Choroid plexus epithelial cell (primary cell): ENCODE data around the gene HS6ST3.
"Not testable (repeated sequence)": the region's sequence is repeated elsewhere in the genome, so short reads cannot be mapped to it uniquely, and the experiment has no call there.

ENCODE experiments used
- DNase-seq: peaks from one replicate; pipeline ENCODE4 v3.0.0-alpha.2; 2010; ENCODE audit warnings: low read depth
- H3K4me3 ChIP-seq: 2 replicates; pipeline ENCODE4 v1.5.1; 2011; ENCODE audit warnings: low read depth, mild to moderate bottlenecking, control low read depth, low read length, moderate library complexity
- CTCF ChIP-seq: conservative IDR thresholded peaks from 2 replicates; pipeline ENCODE4 v1.5.1; 2011; ENCODE audit warnings: low read depth, mild to moderate bottlenecking, control low read depth, inconsistent platforms, low read length, moderate library complexity

HS6ST3 gene

GRCh38 chr13:96492766-96493165 is 402.9 kb downstream of the HS6ST3 start:
- no peak overlapping the region for H3K4me3 ChIP-seq
- no peak for TF ChIP-seq CTCF
- no peak for DNase-seq

GRCh38 chr13:96499656-96500055 is 409.7 kb downstream of the HS6ST3 start:
- TF ChIP-seq CTCF, result no peak
- DNase-seq, result no peak
- H3K4me3 ChIP-seq, result no peak overlapping the region

GRCh38 chr13:96500953-96501352 is 411.0 kb downstream of the HS6ST3 start:
- no peak overlapping the region for H3K4me3 ChIP-seq
- TF ChIP-seq CTCF, result no peak
- DNase-seq, result no peak

- no peak for TF ChIP-seq CTCF
- DNase-seq, result no peak
- no peak overlapping the region for H3K4me3 ChIP-seq
Observed at GRCh38 chr13:96503481-96503880, 413.6 kb downstream of the HS6ST3 start.

- no peak for TF ChIP-seq CTCF
- H3K4me3 ChIP-seq, result no peak overlapping the region
- DNase-seq, result no peak
Observed at GRCh38 chr13:96511587-96511986, 421.7 kb downstream of the HS6ST3 start.

- no peak for TF ChIP-seq CTCF
- H3K4me3 ChIP-seq, result no peak overlapping the region
- no peak for DNase-seq
Observed at GRCh38 chr13:96519380-96519779, 429.5 kb downstream of the HS6ST3 start.

GRCh38 chr13:96524398-96525020 is 434.6 kb downstream of the HS6ST3 start:
- H3K4me3 ChIP-seq, DNase-seq: not testable (repeated sequence)

GRCh38 chr13:96525715-96526114 is 435.8 kb downstream of the HS6ST3 start:
- H3K4me3 ChIP-seq, result no peak overlapping the region
- TF ChIP-seq CTCF, result no peak
- no peak for DNase-seq
